VCaP (cell line): ENCODE results near the gene SH3BP1.

Experiments
- H3K27ac ChIP-seq: fragments of 450-650 bp; 2 replicates; pipeline ENCODE4 v1.5.1; 2017
- TF ChIP-seq, protein P1 (sequence below): fragments of 450-650 bp; conservative IDR thresholded peaks from 2 replicates; pipeline ENCODE4 v1.5.1; 2017; ENCODE audit warnings: mild to moderate bottlenecking, moderate library complexity

SH3BP1 gene

GRCh38 chr22:37703906-37704305 is 64.4 kb downstream of the SH3BP1 start:
- TF ChIP-seq, protein P1, sequence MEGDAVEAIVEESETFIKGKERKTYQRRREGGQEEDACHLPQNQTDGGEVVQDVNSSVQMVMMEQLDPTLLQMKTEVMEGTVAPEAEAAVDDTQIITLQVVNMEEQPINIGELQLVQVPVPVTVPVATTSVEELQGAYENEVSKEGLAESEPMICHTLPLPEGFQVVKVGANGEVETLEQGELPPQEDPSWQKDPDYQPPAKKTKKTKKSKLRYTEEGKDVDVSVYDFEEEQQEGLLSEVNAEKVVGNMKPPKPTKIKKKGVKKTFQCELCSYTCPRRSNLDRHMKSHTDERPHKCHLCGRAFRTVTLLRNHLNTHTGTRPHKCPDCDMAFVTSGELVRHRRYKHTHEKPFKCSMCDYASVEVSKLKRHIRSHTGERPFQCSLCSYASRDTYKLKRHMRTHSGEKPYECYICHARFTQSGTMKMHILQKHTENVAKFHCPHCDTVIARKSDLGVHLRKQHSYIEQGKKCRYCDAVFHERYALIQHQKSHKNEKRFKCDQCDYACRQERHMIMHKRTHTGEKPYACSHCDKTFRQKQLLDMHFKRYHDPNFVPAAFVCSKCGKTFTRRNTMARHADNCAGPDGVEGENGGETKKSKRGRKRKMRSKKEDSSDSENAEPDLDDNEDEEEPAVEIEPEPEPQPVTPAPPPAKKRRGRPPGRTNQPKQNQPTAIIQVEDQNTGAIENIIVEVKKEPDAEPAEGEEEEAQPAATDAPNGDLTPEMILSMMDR: no peak

DNA sequence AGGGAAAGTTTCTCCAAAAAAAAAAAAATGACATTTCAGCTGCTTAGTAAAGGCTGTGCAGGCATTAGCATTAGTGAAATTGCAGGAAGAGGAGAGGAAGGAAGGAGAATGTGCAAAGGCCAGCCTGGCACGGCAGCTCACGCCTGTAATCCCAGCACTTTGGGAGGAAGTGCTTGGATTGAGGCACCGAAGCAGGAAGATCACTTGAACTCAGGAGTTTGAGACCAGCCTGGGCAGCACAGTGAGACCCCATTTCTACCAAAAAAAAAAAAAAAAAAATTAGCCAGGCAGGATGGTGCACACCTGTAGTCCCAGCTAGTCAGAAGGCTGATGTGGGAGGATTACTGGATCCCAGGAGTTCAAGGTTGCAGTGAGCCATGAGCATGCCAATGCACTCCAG is 65.2 kb downstream of the SH3BP1 start:
- TF ChIP-seq, protein P1: no peak

More at GRCh38 chr22:37703906-37704305, 64.4 kb downstream of the SH3BP1 start:
- no peak overlapping the region for H3K27ac ChIP-seq

DNA sequence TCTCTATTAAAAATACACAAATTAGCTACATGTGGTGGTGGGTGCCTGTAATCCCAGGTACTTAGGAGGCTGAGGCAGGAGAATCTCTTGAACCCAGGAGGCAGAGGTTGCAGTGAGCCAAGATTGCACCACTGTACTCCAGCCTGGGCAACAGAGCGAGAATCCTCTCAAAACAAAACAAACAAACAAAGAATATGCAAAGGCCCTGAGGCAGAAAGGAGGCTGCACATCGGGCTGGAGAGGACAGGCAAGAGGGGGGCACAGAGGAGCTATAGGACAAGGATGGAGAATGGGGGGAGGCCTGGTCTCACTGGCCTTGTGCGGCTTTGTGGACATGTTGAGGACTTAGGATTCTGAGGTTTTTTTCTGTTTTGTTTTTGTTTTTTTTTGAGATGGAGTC is 65.7 kb downstream of the SH3BP1 start:
- TF ChIP-seq, protein P1: no peak
- no peak overlapping the region for H3K27ac ChIP-seq

More for the DNA sequence above, 65.2 kb downstream of the SH3BP1 start:
- H3K27ac ChIP-seq: no peak overlapping the region
